HG03045 (cell line): ENCODE measurements around the gene ADCY10.

Experiments used
- ATAC-seq: cut with Tn5 transposase; IDR thresholded peaks from one replicate; pipeline ENCODE4 v1.9.1; 2021; ENCODE audit warnings: mild to moderate bottlenecking, moderate library complexity; ENCODE audit not compliant: unreplicated experiment

ADCY10 gene

DNA sequence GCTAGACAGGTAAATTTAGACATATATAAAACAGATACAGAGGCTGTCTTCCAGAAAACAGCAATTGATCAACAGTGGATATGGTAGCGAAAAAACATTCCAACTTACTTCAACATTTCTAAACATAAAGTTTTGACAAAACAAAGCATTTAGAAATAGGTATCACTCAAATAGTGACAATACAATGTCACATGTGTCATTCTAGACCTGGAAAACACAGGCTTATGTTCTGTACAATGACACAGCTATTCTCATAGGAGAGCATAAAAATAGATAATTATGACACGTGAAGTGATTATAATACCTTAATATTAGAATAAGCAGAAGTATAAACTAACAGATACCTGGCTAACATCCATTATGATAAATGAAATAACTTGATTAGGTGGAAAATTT lies 14.5 kb upstream of the ADCY10 start:
- no peak for ATAC-seq

DNA sequence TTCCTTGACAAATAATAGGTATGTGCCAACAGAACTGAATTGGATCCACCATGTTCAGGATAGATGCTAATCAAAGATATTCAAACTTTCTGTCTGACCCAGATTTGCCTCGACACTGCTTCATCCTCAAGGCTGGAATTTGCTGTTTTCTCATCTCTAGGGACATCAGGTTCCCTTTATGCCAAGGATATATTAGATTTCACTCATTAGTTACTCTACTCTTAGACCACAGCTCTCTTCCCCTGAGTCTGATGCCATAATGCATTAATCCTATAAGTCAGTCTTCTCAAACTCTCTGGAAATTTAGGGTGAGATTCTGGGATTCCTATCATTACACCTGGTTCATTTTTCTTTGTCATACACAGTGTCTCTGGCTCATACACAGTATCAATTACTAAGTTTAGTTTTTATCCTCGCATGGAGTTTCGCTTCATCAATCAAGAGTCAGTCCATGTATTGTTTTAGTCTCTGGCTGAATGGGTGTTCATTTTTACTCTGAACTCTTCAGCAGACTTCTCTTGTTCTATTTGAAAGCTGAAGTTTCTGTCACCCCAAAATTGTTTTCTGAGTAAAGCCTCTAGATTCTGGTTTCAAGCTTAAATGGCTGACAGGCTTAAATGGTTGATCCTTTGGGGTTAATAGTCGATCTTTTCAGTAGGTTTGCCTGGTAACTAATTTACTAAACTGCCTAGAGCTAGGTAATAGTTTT lies 13.3 kb upstream of the ADCY10 start:
- ATAC-seq: no peak

DNA sequence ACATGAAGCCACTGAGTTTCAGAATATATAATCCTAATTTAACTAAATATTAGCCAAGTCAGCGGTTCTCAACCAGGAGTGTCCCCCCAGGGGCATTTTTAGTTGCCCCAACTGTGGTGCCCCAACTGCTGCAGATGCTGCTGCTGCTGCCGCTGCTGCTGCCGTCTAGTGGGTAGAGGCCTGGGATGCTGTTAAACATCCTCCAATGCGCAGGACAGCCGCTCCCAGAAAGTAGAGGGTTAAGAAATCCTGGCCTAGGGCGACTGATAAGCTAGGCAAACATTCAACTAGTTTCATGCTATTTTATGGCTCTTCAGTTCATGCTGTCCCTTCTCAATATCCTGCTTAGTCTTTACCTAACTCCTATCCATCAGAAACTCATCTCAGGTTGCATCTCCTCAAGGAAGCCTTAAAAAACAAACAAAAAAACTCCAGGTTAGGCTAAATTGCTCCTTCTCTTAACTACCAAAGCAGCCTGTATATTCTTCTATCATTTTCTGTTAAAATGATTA lies 12.6 kb upstream of the ADCY10 start:
- no peak for ATAC-seq

DNA sequence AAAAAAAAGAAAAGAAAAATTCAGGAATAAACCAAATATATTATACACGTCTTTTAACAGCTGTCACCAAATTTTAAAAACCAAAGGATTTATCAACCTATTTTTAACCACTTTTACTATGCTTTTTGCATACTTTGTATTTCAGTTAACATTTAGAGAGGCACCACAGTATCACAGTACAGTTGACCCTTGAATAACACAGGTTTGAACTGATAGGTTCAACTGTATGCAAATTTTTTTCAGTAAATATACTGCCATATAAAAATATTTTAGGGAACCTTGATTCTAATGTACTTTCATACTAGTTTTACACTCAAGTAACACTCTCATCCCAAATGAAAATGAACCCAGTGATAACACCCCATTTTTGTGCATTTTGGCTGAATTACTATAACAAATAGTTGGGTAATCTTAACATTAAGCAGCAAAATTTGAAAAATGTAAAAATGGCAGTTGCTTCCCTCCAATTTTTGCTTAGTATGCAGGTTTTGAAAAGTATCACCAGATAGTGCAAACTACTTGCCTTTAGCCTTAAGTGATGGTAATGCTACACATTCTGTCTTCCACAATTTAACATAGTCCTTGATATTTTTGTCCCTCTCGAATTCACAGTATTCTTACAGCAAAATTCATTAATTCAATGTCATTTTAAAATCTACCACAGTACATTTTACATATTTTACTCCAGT lies 10.8 kb upstream of the ADCY10 start:
- ATAC-seq: no peak

DNA sequence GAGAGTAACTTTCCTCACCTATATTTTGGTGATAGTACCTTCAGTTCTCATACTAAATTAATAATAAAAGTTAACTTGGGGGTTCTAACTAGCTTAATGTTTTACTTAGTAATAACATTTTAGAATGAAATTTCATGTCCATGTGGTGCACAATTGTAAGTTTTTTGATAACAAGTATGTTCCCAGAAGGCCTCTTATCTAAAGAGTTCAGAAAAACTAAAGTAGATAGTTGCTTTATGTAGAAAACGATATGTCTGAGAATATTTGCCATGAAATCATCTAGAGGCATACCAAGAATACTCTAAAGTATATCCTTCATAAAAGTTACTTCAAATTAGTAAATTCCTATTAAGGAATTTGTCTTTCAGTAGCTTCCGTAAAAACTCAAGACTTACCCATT lies 10.2 kb upstream of the ADCY10 start:
- ATAC-seq: no peak

DNA sequence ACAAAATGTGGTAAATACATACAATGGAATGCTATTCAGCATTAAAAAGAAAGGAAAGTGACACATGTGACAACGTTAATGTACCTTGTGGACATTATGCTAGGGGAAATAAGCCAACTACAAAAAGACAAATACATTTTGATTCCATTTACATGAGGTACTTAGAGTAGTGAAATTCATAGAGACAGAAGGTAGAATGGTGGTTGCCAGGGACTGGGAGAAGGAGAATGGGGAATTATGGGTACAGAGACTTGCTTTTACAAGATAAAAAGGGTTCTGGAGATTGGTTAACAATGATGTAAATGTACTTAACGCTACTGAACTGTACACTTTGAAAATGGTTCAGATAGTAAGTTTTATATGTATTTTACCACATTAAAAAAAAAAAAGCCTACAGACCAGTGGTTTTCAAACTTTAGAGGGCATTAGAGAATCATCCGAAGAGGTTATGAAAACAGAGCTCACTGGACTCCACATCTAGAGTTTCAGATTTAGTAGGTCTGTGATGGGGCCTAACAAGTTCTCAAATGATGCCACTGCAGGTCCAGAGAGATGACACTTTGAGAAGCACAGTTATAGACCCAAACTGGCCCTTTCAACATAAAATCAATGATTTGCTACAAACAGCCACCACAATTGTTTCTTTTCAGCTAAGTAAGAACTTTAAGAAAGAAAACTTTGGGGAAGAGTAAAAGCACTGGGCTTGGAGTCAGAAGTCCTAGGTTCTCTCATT lies 9.6 kb upstream of the ADCY10 start:
- no peak for ATAC-seq

DNA sequence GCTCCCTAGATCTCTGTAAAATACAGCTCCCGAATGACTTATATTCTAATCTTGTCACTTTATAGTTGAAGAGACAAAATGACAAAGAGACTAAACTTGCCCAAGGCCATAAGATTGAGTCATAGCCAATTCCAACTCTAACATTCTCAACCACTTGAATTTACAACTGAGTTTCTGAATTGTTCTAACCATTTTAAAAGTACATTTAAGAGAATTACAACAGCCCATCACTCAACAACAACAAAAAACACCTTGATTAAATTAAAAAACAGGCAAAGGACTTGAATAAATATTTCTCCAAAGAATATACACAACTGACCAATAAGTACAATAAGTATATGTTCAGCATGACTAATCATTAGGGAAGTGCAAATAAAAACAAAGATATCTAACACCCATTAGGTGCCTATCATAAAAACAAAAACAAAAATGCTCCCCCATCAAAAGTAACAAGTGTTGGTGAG lies 8.7 kb upstream of the ADCY10 start:
- no peak for ATAC-seq

DNA sequence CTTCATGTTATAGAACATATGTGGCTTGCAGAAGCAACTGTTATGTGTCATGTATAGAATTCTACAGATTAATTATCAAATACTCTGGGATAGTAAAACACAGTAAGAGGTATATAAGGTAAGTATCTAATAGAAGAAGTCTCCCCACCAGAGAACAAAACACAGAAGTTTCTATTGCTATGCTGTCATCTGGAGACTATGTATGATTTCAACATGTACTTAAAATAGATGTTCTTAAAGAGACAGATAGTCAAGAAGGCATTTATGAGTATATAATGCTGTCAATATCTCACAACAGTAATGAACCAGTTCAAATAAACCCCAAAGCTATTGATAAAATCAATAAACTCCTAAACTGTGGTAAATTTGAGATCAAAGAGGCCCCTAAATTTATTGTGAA lies 8.1 kb upstream of the ADCY10 start:
- no peak for ATAC-seq

DNA sequence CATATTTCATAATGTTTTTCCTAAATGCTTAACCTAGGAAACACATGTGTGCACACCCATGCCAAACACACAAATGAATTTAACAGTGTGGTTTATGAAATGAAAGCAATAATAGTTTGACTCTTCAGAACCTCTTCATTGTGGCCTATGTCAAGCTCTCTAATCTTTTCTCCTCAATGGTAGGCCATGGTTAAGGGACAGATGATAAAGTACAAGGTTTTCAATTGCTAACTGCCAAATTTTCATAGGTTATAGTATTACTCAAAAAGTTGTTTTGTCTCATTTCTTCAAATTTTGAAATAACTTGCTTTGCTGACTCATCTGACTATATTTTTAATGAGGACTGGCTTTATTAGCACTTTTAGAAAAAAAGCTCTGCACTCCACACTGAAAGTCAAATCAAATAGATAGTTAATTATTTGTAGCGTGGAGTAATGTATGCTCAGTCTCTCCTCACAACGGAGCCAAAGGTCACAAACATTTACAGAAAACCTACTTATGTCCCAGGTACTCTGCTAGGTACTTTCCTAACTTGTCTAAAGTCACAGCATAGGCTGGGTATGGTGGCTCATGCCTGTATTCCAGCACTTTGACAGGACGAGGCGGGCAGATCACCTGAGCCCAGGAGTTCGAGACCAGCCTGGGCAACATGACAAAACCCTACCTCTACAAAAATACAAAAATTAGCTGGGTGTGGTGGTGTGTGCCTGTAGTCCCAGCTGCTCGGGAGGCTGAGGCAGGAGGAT lies 3.0 kb upstream of the ADCY10 start:
- no peak for ATAC-seq

DNA sequence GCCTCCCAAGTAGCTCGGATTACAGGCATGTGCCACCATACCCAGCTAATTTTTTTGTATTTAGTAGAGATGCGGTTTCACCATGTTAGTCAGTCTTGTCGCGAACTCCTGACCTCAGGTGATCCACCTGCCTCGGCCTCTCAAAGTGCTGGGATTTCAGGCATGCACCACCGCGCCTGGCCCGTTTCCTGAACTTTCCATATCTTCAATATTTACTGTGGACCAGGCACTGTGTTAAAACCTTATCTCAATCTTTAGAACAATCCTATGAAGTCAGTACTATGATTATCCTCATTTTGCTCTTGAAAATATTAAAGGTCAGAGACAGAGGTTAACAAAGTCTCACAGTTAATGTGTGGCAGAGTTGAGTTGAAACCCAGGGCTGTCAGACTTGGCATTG lies 1.6 kb upstream of the ADCY10 start:
- ATAC-seq: no peak

DNA sequence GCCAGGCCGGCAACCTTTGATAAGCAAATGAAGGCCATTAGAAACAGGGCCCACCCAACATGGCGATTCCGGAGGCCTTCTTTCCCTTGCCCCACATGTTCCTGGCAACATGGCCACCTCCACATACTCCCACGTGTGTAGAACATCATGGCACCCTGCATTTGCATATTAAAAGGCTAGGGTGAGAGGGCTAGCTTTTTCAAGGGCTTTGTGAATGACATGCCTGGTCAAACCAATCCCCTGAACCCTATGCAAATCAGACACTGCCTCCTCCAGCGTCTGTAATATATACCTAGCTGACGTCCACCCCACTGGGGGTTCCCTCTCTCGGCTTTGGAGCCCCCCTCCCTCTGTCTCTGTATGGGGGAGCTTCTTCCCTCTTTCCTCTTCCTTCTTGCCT lies 1.6 kb downstream of the ADCY10 start:
- no peak for ATAC-seq

DNA sequence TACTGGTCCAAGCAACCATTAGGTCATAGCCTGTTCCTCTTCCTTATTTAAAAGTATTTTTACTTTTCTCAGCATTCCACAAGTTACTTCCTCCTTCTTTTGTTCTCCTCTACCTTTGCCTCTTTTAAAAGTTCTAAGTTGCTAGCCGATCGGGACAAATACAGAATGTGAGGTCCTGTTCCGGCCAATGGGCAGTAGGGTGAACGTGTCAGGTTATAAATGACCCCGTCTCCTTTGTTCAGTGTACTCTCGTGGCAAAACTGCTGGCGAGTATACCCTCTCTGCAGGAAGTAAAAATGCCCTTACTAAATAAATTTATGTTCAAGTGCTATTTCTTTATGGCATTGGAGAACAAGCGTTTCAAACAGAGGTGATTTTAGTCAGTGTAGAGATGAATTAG lies 2.5 kb downstream of the ADCY10 start:
- ATAC-seq: no peak

DNA sequence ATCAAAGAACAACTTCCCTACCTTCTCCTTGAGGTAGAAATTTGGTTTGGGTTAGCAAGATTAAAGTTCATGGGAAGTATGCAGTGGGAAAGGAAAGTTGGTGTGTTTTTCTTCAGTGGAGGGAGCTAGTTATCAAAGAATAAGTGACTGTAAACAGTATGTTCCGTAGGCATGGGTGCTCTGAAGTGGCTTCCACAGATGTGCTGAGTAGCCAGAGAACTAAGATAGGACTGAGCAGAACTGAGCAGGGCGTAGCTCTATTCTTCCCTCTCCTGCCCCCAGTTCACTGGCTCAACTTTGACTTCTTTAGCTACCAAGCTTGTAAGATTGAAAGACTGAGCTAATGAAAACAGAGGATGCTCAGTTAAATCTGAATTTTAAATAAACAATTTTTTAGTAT lies 3.4 kb downstream of the ADCY10 start:
- no peak for ATAC-seq

DNA sequence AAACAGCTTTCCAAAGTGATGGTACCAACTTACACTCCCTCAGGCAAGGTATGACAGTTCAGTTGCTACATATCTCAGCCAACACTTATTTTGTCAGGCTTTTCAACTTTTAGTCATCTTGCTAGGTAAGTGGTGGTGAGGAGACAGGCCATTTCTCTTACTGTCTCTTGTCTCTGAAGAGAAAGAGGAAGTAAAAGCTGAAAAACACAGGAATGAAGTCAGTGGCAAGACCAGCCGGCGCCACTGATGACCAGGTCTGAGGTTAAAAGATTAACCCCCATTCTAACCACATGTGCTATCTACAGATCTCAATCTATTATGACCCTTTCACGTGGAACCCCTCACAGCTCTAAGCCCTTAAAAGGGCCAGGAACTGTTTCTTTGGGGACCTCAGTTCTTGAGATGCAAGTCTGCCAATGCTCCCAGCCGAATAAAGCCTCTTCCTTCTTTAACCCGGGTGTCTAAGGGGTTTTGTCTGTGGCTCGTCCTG lies 4.2 kb downstream of the ADCY10 start:
- no peak for ATAC-seq

DNA sequence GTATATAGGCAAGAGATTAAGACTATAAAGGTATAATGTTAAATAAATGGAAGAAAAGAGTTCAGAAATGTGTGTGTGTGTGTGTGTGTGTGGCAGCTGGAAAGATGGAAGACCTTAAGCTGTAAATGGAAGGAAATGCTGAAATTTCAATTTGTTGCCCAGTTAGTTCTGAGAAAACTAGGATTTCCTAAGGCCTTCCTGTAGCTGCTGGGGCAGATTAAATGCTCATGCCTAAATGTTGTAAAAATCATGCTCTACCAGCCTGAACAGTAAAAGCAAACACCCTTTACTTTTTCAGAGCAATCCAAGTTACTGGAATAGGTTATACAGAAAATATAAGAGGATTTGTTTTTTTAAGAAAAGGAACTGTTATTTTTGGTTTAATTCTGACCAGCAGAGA lies 8.3 kb downstream of the ADCY10 start:
- no peak for ATAC-seq

DNA sequence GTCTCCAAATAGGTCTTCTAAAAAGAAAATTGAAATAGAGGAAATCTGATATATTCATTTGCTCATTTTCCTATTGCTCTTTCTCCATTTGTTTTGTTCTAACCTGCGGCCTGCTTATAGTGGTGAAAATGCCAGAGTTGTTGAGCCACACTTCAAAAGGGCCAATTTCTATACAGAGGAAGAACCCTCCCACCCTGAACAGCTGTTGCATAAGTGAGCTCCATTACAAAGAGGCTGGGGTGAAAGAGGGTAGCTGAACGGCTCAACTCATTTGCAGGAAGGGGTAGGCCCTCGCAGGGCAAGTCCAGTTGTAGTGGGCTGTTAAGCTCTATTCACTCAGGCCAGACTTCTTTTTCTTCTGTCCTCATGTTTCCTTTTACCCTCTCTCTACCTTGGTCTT lies 8.8 kb downstream of the ADCY10 start:
- ATAC-seq: no peak

DNA sequence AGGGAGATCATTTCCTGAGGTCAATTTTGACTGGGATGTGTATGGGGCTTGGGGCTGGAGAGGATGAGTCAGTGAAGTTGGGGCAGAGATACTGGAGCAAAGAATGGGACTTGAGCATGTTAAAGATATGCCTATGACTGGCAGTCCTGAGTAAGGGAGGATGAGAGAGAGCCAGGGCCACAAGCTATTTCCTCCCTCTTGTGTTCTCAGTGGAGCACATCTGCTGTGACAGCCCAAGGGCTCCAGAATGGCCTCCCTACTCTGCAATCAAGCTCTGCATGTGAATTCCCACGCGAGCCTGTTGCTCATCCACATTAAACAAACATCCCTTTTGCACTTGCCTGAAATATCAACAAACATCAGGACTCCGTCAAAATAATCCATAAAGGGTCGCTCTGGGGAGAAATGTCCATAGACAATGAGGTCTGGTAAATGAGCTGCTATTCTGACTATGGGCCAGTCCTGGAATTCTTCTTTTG lies 9.2 kb downstream of the ADCY10 start:
- no peak for ATAC-seq

DNA sequence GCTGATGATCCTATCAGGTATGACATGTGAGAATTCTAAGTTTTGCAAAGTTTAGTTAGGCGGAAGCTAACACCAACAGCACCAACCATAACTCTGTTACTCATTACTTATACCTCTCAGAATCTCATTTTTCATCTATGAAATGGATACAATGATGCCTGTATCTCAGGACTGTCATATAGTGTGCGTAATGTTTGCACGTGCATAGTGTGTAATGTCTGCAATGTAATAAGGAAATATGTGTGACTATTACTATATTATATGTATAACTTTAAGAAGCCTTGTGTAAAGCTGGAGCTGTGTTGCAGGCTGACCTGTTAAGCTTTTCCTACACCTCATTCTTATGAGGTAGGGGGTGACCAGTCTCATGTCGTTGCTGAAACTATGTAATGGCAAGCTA lies 13.0 kb downstream of the ADCY10 start:
- no peak for ATAC-seq

DNA sequence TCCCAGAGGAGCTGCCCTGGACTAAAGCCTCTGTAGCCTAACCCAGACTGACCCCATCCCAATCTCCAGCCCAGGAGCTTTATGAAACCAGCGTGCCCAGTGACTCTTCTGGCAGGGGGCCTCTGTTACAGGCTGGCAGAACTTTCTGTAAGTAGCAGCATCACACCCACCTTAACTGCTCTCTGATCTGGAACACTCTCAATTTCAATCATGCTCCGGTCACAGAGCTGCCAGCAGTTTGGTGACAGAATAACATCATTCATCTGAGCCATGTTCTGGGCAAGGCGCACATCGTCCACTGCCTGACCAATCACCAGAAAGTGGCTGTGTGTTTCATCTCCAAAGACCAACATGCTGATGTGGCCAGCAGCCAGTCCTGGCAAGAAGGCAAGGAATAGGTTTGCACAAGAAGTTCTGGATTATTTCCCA lies 14.7 kb downstream of the ADCY10 start:
- peak; percentile 66 for ATAC-seq

DNA sequence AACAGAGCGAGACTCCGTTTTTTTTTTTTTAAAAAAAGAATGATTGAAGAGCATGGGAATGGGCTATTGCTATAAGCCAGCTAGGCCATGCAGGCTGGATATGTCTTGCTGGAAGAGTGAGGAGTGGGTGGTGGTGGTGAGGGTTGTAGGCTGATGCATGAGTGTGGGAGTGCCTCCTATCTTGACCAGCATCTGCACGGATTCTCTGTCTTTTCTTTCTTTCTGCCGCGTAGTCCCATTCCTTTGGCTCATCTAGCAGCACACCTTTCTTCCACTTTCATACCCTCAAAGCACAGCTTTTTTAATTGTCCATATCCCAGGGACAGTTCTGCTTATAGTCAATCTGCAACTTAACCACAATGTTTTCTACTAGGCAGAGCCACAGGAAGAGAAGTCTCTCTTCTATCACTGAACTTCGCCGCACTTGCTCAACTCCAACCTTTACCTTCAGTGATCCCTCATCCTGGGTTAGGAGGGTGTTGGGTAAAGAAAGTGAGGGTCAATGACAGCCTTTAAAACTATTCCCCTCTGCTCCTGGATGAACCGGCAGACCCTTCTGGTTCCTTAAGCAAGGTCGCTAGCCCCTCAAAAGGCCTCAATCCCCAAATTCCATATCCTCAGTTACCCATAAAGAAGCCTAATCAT lies 15.2 kb downstream of the ADCY10 start:
- no peak for ATAC-seq
